CD14-positive monocyte (primary cell): Measurements from ENCODE around the gene HEMK1. TPM values are rescaled to one million over a fixed set of nuclear protein-coding genes. Genes with fewer than 3 reads are reported as not detected.

Experiments
- DNase-seq, 3 donors: peaks; one replicate each; pipeline ENCODE4 v3.0.0-alpha.2; 2011 to 2022
- H2AFZ ChIP-seq: 2 replicates; pipeline ENCODE4 v1.6.0; 2012; ENCODE audit warnings: mild to moderate bottlenecking, low read depth, low read length, inconsistent platforms; ENCODE audit not compliant: insufficient read depth, poor library complexity, severe bottlenecking
- H3K27ac ChIP-seq, 2 donors: 1 replicate in 1 of 2; 2 replicates in 1 of 2; pipeline ENCODE4 v1.5.1; 2012 to 2013; ENCODE audit warnings: low read length in 2 of 2, control low read depth in 1 of 2, inconsistent platforms in 1 of 2, low read depth in 1 of 2, mild to moderate bottlenecking in 1 of 2
- H3K27me3 ChIP-seq, 2 donors: one replicate each; pipeline versions ENCODE4 v1.6.0 to v1.6.1; 2011 to 2013; ENCODE audit warnings: low read length in 2 of 2; ENCODE audit not compliant: control insufficient read depth in 2 of 2, insufficient read depth in 2 of 2
- H3K36me3 ChIP-seq, 2 donors: replicated peaks in 1 of 2; 1 replicate in 1 of 2; 2 replicates in 1 of 2; pipeline versions ENCODE4 v1.5.1 to v1.6.1; 2012 to 2013; ENCODE audit warnings: low read length in 2 of 2, control low read depth in 1 of 2, inconsistent platforms in 1 of 2, mild to moderate bottlenecking in 1 of 2; ENCODE audit not compliant: insufficient read depth in 2 of 2, control insufficient read depth in 1 of 2
- H3K4me1 ChIP-seq, 2 donors: 1 replicate in 1 of 2; 2 replicates in 1 of 2; pipeline versions ENCODE4 v1.5.1 to v1.6.1; 2012 to 2013; ENCODE audit warnings: low read length in 2 of 2, control low read depth in 1 of 2, inconsistent platforms in 1 of 2, mild to moderate bottlenecking in 1 of 2, moderate library complexity in 1 of 2; ENCODE audit not compliant: insufficient read depth in 2 of 2, control insufficient read depth in 1 of 2
- H3K4me2 ChIP-seq: replicated peaks from 2 replicates; pipeline ENCODE3; 2012; ENCODE audit warnings: low read length, moderate library complexity, mild to moderate bottlenecking; ENCODE audit not compliant: poor library complexity, severe bottlenecking; ENCODE audit errors: extremely low read depth
- H3K4me3 ChIP-seq, 3 experiments: fragments of 200-600 bp in 1 of 3; sonication (generic) in 1 of 3; replicated peaks in 1 of 3; 1 replicate in 2 of 3; 2 replicates in 1 of 3; pipeline ENCODE4 v1.5.1; 2011 to 2013; ENCODE audit warnings: low read length in 3 of 3, mild to moderate bottlenecking in 3 of 3, control low read depth in 2 of 3, low read depth in 2 of 3, inconsistent platforms in 1 of 3, moderate library complexity in 1 of 3
- H3K79me2 ChIP-seq: 2 replicates; pipeline ENCODE4 v1.6.0; 2012; ENCODE audit warnings: mild to moderate bottlenecking, control low read depth, inconsistent platforms, low read length, moderate library complexity; ENCODE audit not compliant: insufficient read depth
- H3K9ac ChIP-seq: 2 replicates; pipeline ENCODE4 v1.6.0; 2017; ENCODE audit warnings: low read length, mild to moderate bottlenecking; ENCODE audit not compliant: insufficient read depth, poor library complexity, severe bottlenecking
- H3K9me3 ChIP-seq, 2 donors: replicated peaks in 1 of 2; 1 replicate in 1 of 2; 2 replicates in 1 of 2; pipeline versions ENCODE4 v1.5.1 to v1.6.1; 2012 to 2013; ENCODE audit warnings: low read length in 2 of 2, control low read depth in 1 of 2; ENCODE audit not compliant: control insufficient read depth in 1 of 2, insufficient read depth in 1 of 2
- H4K20me1 ChIP-seq: 2 replicates; pipeline ENCODE4 v1.6.0; 2012; ENCODE audit warnings: mild to moderate bottlenecking, low read length, control low read depth, moderate library complexity; ENCODE audit not compliant: insufficient read depth
- H3K27ac Mint-ChIP-seq, 7 donors: one replicate each; pipeline ENCODE4 v1.8.0; 2020; ENCODE audit warnings: mild to moderate bottlenecking in 7 of 7, mixed read lengths in 7 of 7, moderate library complexity in 6 of 7, inconsistent platforms in 2 of 7
- H3K27me3 Mint-ChIP-seq, 3 donors: one replicate each; pipeline ENCODE4 v1.8.0; 2021 to 2022; ENCODE audit warnings: low read depth in 3 of 3, mild to moderate bottlenecking in 3 of 3, mixed read lengths in 3 of 3, moderate library complexity in 3 of 3, inconsistent platforms in 1 of 3
- H3K36me3 Mint-ChIP-seq, 2 donors: one replicate each; pipeline ENCODE4 v1.8.0; 2020; ENCODE audit warnings: mixed read lengths in 2 of 2, inconsistent platforms in 1 of 2, mild to moderate bottlenecking in 1 of 2
- H3K4me1 Mint-ChIP-seq: one replicate; pipeline ENCODE4 v1.8.0; 2020; ENCODE audit warnings: mild to moderate bottlenecking, mixed read lengths
- H3K4me3 Mint-ChIP-seq, 2 donors: one replicate each; pipeline ENCODE4 v1.8.0; 2020; ENCODE audit warnings: mild to moderate bottlenecking in 2 of 2, mixed read lengths in 2 of 2, moderate library complexity in 1 of 2
- H3K9me3 Mint-ChIP-seq, 7 donors: one replicate each; pipeline ENCODE4 v1.8.0; 2020 to 2022; ENCODE audit warnings: mixed read lengths in 7 of 7, mild to moderate bottlenecking in 6 of 7, moderate library complexity in 6 of 7, inconsistent platforms in 2 of 7
- WGBS: methylation state at CpG from one replicate; pipeline ENCODE4 v1.1.5; 2013; ENCODE audit warnings: missing lambda C conversion rate; ENCODE audit not compliant: insufficient coverage; 5-methylcytosine and 5-hydroxymethylcytosine counted together
- intact Hi-C, 2 donors: fragments of 100-400 bp; cut with micrococcal nuclease; formaldehyde crosslinking; loops; one replicate each; pipeline versions ENCODE4 v1.15.0 to v1.15.1; 2023
- polyA plus RNA-seq, 3 donors: library from polyadenylated mRNA; depleted of rRNA in 1 of 3; unstranded in 2 of 3; stranded (reverse) in 1 of 3; fragments of 300-500 nt in 2 of 3; fragments of >200 nt in 1 of 3; fragmentation: Illumina TruSeq in 2 of 3; gene quantifications; 1 replicate in 2 of 3; 2 replicates in 1 of 3; pipeline ENCODE4 v1.2.3, GENCODE V29; 2012 to 2021
- TF ChIP-seq, protein P1 (sequence below): fragments of 200-600 bp; IDR thresholded peaks from one replicate; pipeline ENCODE4 v1.8.0; 2022; ENCODE audit warnings: antibody characterized with exemption, mild to moderate bottlenecking

Gene HEMK1
- polyA plus RNA-seq, 3 donors, result 10.1 to 14.0 (median 12.1) TPM

- WGBS, result 66% methylated on average over 3 of the region's 5 CpGs
- intact Hi-C loops, result no loop called here
Measured at GRCh38 chr3:50605901-50606326, 36.6 kb downstream of the HEMK1 start.

DNA sequence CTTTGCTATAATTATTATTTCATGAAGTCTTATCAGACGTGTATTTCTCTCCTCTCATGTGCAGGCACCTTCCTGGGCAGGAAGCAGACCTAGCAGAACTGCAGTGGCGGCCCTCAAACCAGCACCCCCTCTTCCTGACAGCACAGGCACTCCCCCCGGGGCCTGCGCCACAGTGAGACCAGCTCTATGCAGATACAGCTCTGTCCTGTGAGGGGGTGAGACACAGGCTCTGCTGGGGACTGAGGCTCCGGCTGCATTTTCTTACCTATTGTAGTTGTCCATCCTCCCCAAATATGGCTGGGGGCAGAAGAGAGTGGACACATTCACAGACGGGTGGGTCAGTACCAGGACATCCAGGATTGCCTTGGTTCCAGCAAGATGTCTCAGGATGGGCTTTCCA is 37.3 kb downstream of the HEMK1 start:
- no peak overlapping the region for H3K4me3 Mint-ChIP-seq
- peaks cover 94% of the 10 kb centered on the region for H3K4me1 Mint-ChIP-seq
- peaks cover 29 to 40% of the 10 kb centered on the region in 2 donors for H3K36me3 ChIP-seq
- peaks cover 88 to 99% of the 10 kb centered on the region in 2 donors for H3K4me1 ChIP-seq
- intact Hi-C loops, result no loop called here
- H3K27me3 ChIP-seq, result no peaks in the 10 kb centered on the region
- peaks cover 93% of the 10 kb centered on the region for H3K79me2 ChIP-seq
- H3K27me3 Mint-ChIP-seq, result peaks cover 0 to 3% (median 0%) of the 10 kb centered on the region in 3 donors
- TF ChIP-seq, protein P1, sequence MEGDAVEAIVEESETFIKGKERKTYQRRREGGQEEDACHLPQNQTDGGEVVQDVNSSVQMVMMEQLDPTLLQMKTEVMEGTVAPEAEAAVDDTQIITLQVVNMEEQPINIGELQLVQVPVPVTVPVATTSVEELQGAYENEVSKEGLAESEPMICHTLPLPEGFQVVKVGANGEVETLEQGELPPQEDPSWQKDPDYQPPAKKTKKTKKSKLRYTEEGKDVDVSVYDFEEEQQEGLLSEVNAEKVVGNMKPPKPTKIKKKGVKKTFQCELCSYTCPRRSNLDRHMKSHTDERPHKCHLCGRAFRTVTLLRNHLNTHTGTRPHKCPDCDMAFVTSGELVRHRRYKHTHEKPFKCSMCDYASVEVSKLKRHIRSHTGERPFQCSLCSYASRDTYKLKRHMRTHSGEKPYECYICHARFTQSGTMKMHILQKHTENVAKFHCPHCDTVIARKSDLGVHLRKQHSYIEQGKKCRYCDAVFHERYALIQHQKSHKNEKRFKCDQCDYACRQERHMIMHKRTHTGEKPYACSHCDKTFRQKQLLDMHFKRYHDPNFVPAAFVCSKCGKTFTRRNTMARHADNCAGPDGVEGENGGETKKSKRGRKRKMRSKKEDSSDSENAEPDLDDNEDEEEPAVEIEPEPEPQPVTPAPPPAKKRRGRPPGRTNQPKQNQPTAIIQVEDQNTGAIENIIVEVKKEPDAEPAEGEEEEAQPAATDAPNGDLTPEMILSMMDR, result no peak
- H3K27ac Mint-ChIP-seq, result peak overlapping the region in 2 of 7 donors; percentile 3 to 26
- no peak for DNase-seq
- no peak overlapping the region for H3K4me2 ChIP-seq
- no peak overlapping the region for H3K9ac ChIP-seq
- H4K20me1 ChIP-seq, result peaks cover 62% of the 10 kb centered on the region
- peaks cover 59 to 70% of the 10 kb centered on the region in 2 donors for H3K36me3 Mint-ChIP-seq
- H3K9me3 ChIP-seq, result no peaks in the 10 kb centered on the region
- H2AFZ ChIP-seq, result no peak overlapping the region
- no CpG with 5 or more reads among the region's 6 CpGs for WGBS
- H3K27ac ChIP-seq, result peak overlapping the region in 1 of 2 donors; percentile 17
- no peaks in the 10 kb centered on the region for H3K9me3 Mint-ChIP-seq
- H3K4me3 ChIP-seq, result no peak overlapping the region

More at GRCh38 chr3:50605901-50606326, 36.6 kb downstream of the HEMK1 start:
- Mint-ChIP-seq H3K36me3 (peaks cover 59 to 70% of the 10 kb centered on the region in 2 donors), H3K4me1 (peaks cover 98% of the 10 kb centered on the region), H3K27ac (peak overlapping the region; percentile 23 to 84 (median 67)), H3K4me3 (peak overlapping the region; percentile 6 to 46), H3K9me3 (no peaks in the 10 kb centered on the region), H3K27me3 (peaks cover 0 to 3% (median 0%) of the 10 kb centered on the region in 3 donors)
- Histone ChIP-seq H3K36me3 (peaks cover 29 to 40% of the 10 kb centered on the region in 2 donors), H3K4me2 (peak overlapping the region; percentile 0), H3K27me3 (no peaks in the 10 kb centered on the region), H2AFZ (no peak overlapping the region), H3K4me3 (no peak overlapping the region), H3K4me1 (peaks cover 90 to 100% of the 10 kb centered on the region in 2 donors), H4K20me1 (peaks cover 60% of the 10 kb centered on the region), H3K27ac (peak overlapping the region in 1 of 2 donors; percentile 42), H3K9ac (no peak overlapping the region), H3K79me2 (peaks cover 87% of the 10 kb centered on the region), H3K9me3 (no peaks in the 10 kb centered on the region)
- TF ChIP-seq, protein P1, result no peak
- peak in 2 of 3 donors; percentile 42 to 64 for DNase-seq
